Measurements from ENCODE around the gene OS9. TPM values are rescaled to one million over a fixed set of nuclear protein-coding genes. Genes with fewer than 3 reads are reported as not detected.
"Not testable (repeated sequence)": the region's sequence is repeated elsewhere in the genome, so short reads cannot be mapped to it uniquely, and the experiment has no call there.

Gene OS9
- total and polyA plus RNA-seq, 8 donors: 177 to 254 (median 192) TPM

GRCh38 chr12:57672801-57673200, 21.1 kb upstream of the OS9 start:
- no peak for FAIRE-seq

GRCh38 chr12:57674691-57675090, 19.2 kb upstream of the OS9 start:
- WGBS, 2 donors: 86 to 94% methylated on average over 29 of the region's 29 CpGs
- FAIRE-seq (no peak), DNase-seq (no peak), ATAC-seq (no peak)
- H3K9me3 ChIP-seq: no peaks in the 10 kb centered on the region
- no peak for TF ChIP-seq CTCF (IDR thresholded peaks at IDR 0.05)
- H3K27ac ChIP-seq: no peak overlapping the region
- no peaks in the 10 kb centered on the region for H3K4me1 ChIP-seq
- no peaks in the 10 kb centered on the region for H3K36me3 ChIP-seq
- H3K27me3 ChIP-seq: no peaks in the 10 kb centered on the region
- intact Hi-C loops (cut with DNase I): no loop called here
- no peak overlapping the region for H3K4me3 ChIP-seq

More at GRCh38 chr12:57672801-57673200, 21.1 kb upstream of the OS9 start:
- H3K9me3 ChIP-seq: no peaks in the 10 kb centered on the region
- no peak for TF ChIP-seq CTCF (IDR thresholded peaks at IDR 0.05)
- no peaks in the 10 kb centered on the region for H3K27me3 ChIP-seq
- no peak overlapping the region for H3K4me3 ChIP-seq
- DNase-seq (no peak), ATAC-seq (no peak)
- no peaks in the 10 kb centered on the region for H3K36me3 ChIP-seq
- H3K4me1 ChIP-seq: no peaks in the 10 kb centered on the region
- intact Hi-C loops (cut with DNase I): no loop called here
- WGBS, 2 donors: 71 to 75% methylated on average over 6 of the region's 6 CpGs
- H3K27ac ChIP-seq: no peak overlapping the region

- H3K36me3 ChIP-seq; ATAC-seq; H3K4me3 ChIP-seq; intact Hi-C loops (cut with DNase I); DNase-seq; H3K9me3 ChIP-seq; FAIRE-seq; H3K27me3 ChIP-seq; H3K4me1 ChIP-seq; H3K27ac ChIP-seq: not testable (repeated sequence)
- WGBS, 2 donors: 85 to 90% methylated on average over 9 of the region's 9 CpGs
These were observed 16.0 kb upstream of the OS9 start for GRCh38 chr12:57677947-57678346.

GRCh38 chr12:57679697-57680096, 14.2 kb upstream of the OS9 start:
- intact Hi-C loops (cut with DNase I): no loop called here
- FAIRE-seq (no peak), ATAC-seq (no peak), DNase-seq (no peak)
- Histone ChIP-seq H3K9me3 (no peaks in the 10 kb centered on the region), H3K4me1 (no peaks in the 10 kb centered on the region), H3K4me3 (no peak overlapping the region), H3K36me3 (no peaks in the 10 kb centered on the region), H3K27me3 (no peaks in the 10 kb centered on the region), H3K27ac (no peak overlapping the region)
- no peak for TF ChIP-seq CTCF (IDR thresholded peaks at IDR 0.05)

- TF ChIP-seq CTCF (IDR thresholded peaks at IDR 0.05): no peak
- H3K4me1 ChIP-seq: no peaks in the 10 kb centered on the region
- 53 to 63% methylated on average over 4 of the region's 4 CpGs for WGBS, 2 donors
- no peak for ATAC-seq
- no peak overlapping the region for H3K4me3 ChIP-seq
- no peak overlapping the region for H3K27ac ChIP-seq
- no peaks in the 10 kb centered on the region for H3K9me3 ChIP-seq
- no peaks in the 10 kb centered on the region for H3K36me3 ChIP-seq
- no peak for DNase-seq
- intact Hi-C loops (cut with DNase I): no loop called here
- FAIRE-seq: no peak
- no peaks in the 10 kb centered on the region for H3K27me3 ChIP-seq
These were observed 6.1 kb upstream of the OS9 start for GRCh38 chr12:57687862-57688261.

- Histone ChIP-seq H3K27ac (no peak overlapping the region), H3K4me3 (no peak overlapping the region), H3K9me3 (no peaks in the 10 kb centered on the region), H3K36me3 (no peaks in the 10 kb centered on the region), H3K4me1 (no peaks in the 10 kb centered on the region), H3K27me3 (no peaks in the 10 kb centered on the region)
- intact Hi-C loops (cut with DNase I): no loop called here
- ATAC-seq: no peak
- TF ChIP-seq CTCF (IDR thresholded peaks at IDR 0.05): no peak
- 32 to 60% methylated on average over 2 of the region's 2 CpGs for WGBS, 2 donors
- FAIRE-seq: no peak
- no peak for DNase-seq
These were observed 5.0 kb upstream of the OS9 start for GRCh38 chr12:57688931-57689330.
